ENCODE measurements around the gene PAX2. TPM values are rescaled to one million over a fixed set of nuclear protein-coding genes. Genes with fewer than 3 reads are reported as not detected.

Gene PAX2
- total RNA-seq, 1 experiment from 2014 or later, result not detected

GRCh38 chr10:100774876-100775275 lies 29.5 kb downstream of the PAX2 start:
- in situ Hi-C loops (cut with HindIII; ENCODE audit: low pct_unique_long_range_greater_than_20kb, low sequenced_read_pairs), result no loop called here

DNA sequence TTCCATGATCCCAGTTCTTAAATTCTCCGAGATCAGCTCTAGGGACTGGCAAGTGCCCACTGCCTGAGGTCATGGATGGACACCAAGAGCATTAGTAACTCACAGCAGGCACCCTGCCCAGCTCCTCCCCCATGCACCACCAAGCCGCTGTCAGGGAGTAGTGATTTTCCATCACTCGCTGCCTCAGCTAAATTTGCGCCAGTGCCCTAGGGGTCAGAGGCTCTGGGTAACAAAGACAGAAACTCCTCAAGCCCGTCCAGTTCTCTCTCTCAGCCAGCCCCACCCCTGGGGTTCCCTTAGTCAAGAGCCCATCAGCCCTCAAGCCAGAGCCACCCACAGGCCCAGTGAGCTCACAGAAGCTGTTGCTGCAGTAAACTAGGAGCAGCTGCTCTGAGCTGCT lies 30.0 kb downstream of the PAX2 start:
- no peak for DNase-seq (ENCODE audit: low read depth)
- in situ Hi-C loops (cut with HindIII; ENCODE audit: low pct_unique_long_range_greater_than_20kb, low sequenced_read_pairs), result no loop called here

More at GRCh38 chr10:100774876-100775275, 29.5 kb downstream of the PAX2 start:
- DNase-seq (ENCODE audit: low read depth), result no peak

DNA sequence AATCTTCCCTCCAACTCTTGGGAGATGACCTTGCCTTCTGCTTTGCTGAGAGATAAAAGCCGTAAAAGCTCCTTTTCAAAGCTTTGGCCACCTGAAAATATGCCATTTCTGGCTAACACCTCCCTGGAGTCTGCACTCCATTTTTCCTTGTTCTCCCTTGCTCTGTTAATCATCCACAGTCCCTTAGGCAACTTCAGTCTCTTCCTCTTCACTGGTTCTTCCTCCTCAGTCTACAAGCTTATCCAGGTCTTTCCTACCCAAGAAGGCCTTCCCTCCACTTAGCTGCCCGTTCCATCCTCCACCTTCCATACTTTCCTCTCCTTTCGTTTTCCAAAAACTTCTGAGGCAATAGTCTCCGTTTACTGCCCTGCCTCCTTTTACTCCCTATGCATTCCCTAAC lies 30.5 kb downstream of the PAX2 start:
- in situ Hi-C loops (cut with HindIII; ENCODE audit: low pct_unique_long_range_greater_than_20kb, low sequenced_read_pairs), result no loop called here
- DNase-seq (ENCODE audit: low read depth), result no peak

DNA sequence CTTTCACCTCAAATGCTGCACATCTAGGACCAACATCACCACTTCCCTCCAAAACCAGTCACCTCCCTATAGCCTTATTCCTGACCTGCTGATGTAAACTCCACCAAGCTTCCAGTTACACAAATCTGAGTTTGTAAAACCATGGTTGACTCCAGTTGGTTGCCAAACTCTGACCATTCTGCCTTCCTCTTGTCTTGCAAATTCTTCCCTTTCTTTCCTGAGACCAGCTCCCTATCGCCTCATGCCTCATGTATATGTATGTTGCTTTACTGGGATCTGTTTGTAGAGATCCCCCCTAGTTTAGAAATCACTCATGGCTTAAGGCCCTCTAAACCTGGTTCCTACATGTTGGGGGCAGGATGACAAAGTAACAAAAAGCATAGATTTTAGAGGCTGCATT lies 31.3 kb downstream of the PAX2 start:
- no peak for DNase-seq (ENCODE audit: low read depth)
- in situ Hi-C loops (cut with HindIII; ENCODE audit: low pct_unique_long_range_greater_than_20kb, low sequenced_read_pairs), result no loop called here

DNA sequence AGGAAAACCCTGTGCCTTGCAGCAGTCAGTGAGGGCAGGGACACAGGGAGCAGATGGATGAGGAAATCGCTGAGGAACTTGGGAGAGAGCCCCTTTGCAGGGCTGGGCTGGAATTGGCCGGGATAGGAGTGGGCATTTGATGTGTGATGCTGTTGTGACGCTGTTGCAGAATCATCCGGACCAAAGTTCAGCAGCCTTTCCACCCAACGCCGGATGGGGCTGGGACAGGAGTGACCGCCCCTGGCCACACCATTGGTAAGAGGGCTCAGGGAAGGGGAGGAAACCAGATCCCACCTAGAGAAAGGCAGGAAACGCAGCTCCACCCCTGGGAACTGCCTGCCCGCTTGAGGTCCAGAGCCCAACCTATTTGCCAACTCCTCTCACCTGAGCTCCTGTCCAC lies 33.9 kb downstream of the PAX2 start:
- DNase-seq (ENCODE audit: low read depth), result no peak
- in situ Hi-C loops (cut with HindIII; ENCODE audit: low pct_unique_long_range_greater_than_20kb, low sequenced_read_pairs), result no loop called here

DNA sequence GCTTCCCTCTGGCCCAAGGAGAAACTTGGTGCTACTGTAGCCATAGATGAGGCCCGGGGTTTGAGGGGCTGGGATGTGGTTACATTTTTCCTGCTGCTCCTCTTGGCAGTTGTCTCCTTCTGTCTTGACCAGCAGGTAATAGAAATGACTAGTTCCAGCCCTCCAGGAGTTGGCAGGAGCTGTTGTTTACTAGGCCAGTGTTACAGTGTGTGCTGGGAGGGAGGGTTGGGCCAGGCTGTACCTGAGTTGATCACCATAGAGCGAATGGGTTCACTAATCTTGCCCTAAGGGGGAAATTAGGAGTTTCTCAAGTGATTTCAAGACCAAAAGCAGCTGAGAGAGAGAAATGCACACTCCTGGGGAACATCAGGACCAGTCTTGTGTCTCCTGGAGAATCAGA lies 34.9 kb downstream of the PAX2 start:
- in situ Hi-C loops (cut with HindIII; ENCODE audit: low pct_unique_long_range_greater_than_20kb, low sequenced_read_pairs), result no loop called here
- DNase-seq (ENCODE audit: low read depth), result no peak

- DNase-seq (ENCODE audit: low read depth), result no peak
- in situ Hi-C loops (cut with HindIII; ENCODE audit: low pct_unique_long_range_greater_than_20kb, low sequenced_read_pairs), result no loop called here
Measured at GRCh38 chr10:100781145-100781665, 35.8 kb downstream of the PAX2 start.

DNA sequence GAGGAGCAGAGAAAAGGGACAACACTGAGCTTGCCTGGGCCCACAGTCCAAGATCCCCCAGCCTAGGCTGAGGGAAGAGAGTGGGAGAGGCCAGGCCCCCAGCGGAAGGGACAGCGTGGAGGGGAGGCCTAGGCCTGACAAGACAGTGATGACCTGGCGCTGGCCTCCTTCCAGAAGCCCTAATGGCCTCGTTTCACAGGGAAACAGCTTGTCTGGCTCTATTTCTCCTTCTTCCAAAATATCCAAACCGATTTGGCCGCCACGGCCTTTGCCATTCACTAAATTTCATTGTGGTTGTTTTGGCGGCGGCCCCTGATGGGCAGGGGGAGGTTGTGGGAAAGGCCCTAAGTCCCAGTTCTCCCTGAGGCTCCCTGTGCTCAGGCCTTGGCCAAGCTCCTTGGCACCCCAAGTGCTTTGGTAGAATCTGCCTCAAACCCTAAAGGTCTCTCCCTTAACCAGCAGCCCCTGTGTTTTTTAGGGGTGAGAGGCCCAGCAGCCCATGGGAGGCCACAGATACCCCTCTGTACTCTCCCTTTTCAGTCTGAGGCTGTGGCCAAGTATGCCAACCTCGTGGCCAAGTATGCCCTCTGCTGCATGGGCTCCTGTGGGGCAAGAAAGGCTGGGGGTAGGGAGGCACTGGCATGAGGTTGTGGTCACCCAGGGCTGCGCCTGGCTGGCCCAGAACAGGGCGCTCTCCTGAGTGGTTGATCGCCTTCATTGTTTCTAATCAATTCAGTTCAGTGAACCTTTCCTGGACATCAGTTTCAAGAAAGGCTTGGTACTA lies 37.3 kb downstream of the PAX2 start:
- in situ Hi-C loops (cut with HindIII; ENCODE audit: low pct_unique_long_range_greater_than_20kb, low sequenced_read_pairs), result no loop called here
- no peak for DNase-seq (ENCODE audit: low read depth)

DNA sequence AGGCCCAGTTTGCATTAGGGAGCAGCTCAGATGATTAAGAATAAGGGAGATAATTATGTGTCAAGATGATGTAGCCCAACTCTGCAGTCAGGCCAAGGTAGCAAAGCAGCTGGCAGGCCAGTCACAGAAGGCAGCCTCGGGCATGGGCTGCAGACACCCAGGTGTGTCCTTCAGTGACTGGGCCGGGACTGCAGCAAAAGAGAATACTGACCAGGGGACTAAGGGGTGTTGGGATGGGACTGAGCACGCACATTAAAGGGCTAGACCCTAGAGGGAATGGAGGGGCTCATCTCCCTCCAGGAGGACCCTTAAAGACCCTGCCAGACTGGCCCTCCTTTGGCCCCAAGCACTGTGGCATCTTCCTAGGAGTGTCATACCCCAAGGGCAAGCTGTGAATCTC lies 38.7 kb downstream of the PAX2 start:
- DNase-seq (ENCODE audit: low read depth), result no peak
- in situ Hi-C loops (cut with HindIII; ENCODE audit: low pct_unique_long_range_greater_than_20kb, low sequenced_read_pairs), result no loop called here

GRCh38 chr10:100786591-100786990 lies 41.2 kb downstream of the PAX2 start:
- in situ Hi-C loops (cut with HindIII; ENCODE audit: low pct_unique_long_range_greater_than_20kb, low sequenced_read_pairs), result no loop called here
- no peak for DNase-seq (ENCODE audit: low read depth)

- no peak for DNase-seq (ENCODE audit: low read depth)
- in situ Hi-C loops (cut with HindIII; ENCODE audit: low pct_unique_long_range_greater_than_20kb, low sequenced_read_pairs), result no loop called here
Measured at GRCh38 chr10:100788002-100788903, 42.9 kb downstream of the PAX2 start.

DNA sequence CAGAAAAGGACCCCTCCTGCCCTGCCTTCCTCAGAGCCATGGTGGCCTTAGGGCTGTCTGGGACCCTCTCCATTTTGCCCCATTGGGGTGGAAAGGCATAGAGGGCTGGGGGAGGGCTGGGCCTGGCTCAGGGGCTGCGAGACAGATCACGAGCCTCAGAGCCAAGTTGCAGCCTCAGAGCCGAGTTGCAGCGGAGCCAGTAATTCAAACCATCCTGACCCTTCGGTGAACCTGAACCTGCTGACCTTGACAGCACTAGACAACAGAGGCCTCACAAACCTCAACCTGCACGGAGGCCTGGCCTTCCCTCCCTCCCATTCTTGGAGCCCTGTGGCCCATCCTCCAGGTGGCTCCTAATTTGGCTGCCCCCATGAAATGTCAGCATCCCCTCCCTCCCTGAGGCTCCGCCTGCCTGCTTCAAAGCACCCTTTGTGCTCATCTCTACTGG lies 45.4 kb downstream of the PAX2 start:
- in situ Hi-C loops (cut with HindIII; ENCODE audit: low pct_unique_long_range_greater_than_20kb, low sequenced_read_pairs), result no loop called here
- DNase-seq (ENCODE audit: low read depth), result no peak

GRCh38 chr10:100791369-100792058 lies 46.1 kb downstream of the PAX2 start:
- DNase-seq (ENCODE audit: low read depth), result no peak
- in situ Hi-C loops (cut with HindIII; ENCODE audit: low pct_unique_long_range_greater_than_20kb, low sequenced_read_pairs), result no loop called here

- in situ Hi-C loops (cut with HindIII; ENCODE audit: low pct_unique_long_range_greater_than_20kb, low sequenced_read_pairs), result no loop called here
Measured at GRCh38 chr10:100792574-100792973, 47.2 kb downstream of the PAX2 start.

GRCh38 chr10:100793055-100793454 lies 47.7 kb downstream of the PAX2 start:
- in situ Hi-C loops (cut with HindIII; ENCODE audit: low pct_unique_long_range_greater_than_20kb, low sequenced_read_pairs), result no loop called here
- no peak for DNase-seq (ENCODE audit: low read depth)

More at GRCh38 chr10:100792574-100792973, 47.2 kb downstream of the PAX2 start:
- no peak for DNase-seq (ENCODE audit: low read depth)

GRCh38 chr10:100799881-100800280 lies 54.5 kb downstream of the PAX2 start:
- in situ Hi-C loops (cut with HindIII; ENCODE audit: low pct_unique_long_range_greater_than_20kb, low sequenced_read_pairs), result no loop called here
- DNase-seq (ENCODE audit: low read depth), result no peak

GRCh38 chr10:100800931-100801330 lies 55.5 kb downstream of the PAX2 start:
- in situ Hi-C loops (cut with HindIII; ENCODE audit: low pct_unique_long_range_greater_than_20kb, low sequenced_read_pairs), result no loop called here
- DNase-seq (ENCODE audit: low read depth), result no peak

DNA sequence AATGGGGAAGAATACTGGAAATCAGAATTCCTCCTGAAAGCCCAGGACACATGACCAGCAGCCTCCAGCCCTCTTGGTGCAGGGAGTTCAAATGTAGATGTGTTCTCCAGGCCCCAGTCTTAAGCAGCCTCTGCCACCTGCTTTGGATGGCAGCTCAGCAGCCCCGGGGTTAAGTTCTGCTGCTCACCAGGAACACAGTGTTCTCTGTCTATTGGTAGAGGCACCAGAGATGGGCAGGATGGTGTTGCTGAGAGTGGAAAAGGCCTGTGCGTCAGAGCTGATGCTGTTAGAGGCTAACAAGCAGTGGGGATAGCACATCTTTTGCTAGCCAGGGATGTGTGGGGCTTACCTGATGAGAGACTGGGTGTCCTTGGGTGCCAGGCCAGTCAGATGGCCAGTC lies 56.8 kb downstream of the PAX2 start:
- DNase-seq (ENCODE audit: low read depth), result no peak
- in situ Hi-C loops (cut with HindIII; ENCODE audit: low pct_unique_long_range_greater_than_20kb, low sequenced_read_pairs), result no loop called here

- no peak for DNase-seq (ENCODE audit: low read depth)
- in situ Hi-C loops (cut with HindIII; ENCODE audit: low pct_unique_long_range_greater_than_20kb, low sequenced_read_pairs), result no loop called here
Measured at GRCh38 chr10:100802607-100803006, 57.2 kb downstream of the PAX2 start.
